Testis (tissue), 2 donors: ENCODE measurements around the gene C6orf47.

Source experiments
- POLR2A ChIP-seq: fragments of 450-650 bp; IDR thresholded peaks from one replicate; pipeline ENCODE4 v1.6.1; 2017; ENCODE audit warnings: antibody characterized with exemption, mild to moderate bottlenecking, moderate library complexity
- TF ChIP-seq, protein P1 (sequence below), 3 experiments: fragments of 450-650 bp in 2 of 3; fragments of 200-600 bp in 1 of 3; sonication (generic) in 1 of 3; IDR thresholded peaks; one replicate each; pipeline ENCODE4 v1.5.1; 2016 to 2019; ENCODE audit warnings: antibody characterized with exemption in 3 of 3, mild to moderate bottlenecking in 2 of 3, moderate library complexity in 1 of 3

DNA sequence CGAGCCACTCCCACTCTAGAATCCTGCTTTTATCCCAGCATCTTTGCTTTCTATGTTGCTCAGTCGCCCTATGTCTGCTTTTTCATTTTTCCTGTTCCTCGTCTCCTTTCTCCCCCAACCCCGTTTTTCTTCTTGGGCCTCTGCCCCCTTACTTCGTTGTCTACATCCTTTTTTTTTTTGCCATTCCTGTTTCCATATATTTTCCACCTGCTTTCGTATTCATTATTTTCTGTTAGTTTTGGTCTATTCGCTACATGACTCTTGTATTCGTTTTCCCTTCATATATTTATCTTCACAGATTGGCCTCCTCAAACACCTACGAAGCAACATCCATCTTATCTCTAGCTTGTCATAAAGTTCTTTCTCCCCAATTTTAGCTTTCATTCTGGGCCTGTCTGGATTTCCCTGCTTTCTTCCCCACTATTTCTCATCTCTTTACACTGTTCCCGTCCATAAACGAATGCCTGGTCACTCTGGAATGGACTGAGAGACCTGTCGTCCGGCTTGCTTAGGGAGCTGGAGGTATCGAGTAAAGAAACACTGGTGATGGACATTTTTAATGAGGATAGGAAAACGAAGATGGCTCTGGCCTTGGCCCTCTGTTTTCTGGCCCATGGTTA lies 39.1 kb downstream of the C6orf47 start:
- TF ChIP-seq, protein P1, sequence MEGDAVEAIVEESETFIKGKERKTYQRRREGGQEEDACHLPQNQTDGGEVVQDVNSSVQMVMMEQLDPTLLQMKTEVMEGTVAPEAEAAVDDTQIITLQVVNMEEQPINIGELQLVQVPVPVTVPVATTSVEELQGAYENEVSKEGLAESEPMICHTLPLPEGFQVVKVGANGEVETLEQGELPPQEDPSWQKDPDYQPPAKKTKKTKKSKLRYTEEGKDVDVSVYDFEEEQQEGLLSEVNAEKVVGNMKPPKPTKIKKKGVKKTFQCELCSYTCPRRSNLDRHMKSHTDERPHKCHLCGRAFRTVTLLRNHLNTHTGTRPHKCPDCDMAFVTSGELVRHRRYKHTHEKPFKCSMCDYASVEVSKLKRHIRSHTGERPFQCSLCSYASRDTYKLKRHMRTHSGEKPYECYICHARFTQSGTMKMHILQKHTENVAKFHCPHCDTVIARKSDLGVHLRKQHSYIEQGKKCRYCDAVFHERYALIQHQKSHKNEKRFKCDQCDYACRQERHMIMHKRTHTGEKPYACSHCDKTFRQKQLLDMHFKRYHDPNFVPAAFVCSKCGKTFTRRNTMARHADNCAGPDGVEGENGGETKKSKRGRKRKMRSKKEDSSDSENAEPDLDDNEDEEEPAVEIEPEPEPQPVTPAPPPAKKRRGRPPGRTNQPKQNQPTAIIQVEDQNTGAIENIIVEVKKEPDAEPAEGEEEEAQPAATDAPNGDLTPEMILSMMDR (IDR thresholded peaks at IDR 0.05): no peak
- TF ChIP-seq POLR2A: no peak
